PFSK-1 (cell line): ENCODE results near the gene PON3.

ENCODE experiments used
- POLR2AphosphoS5 ChIP-seq: IDR thresholded peaks from 2 replicates; pipeline ENCODE4 v1.6.1; 2012; ENCODE audit warnings: low read depth, mild to moderate bottlenecking, control low read depth, low read length, moderate library complexity
- SIN3A ChIP-seq: IDR thresholded peaks from 2 replicates; pipeline ENCODE4 v1.6.1; 2012; ENCODE audit warnings: mild to moderate bottlenecking, low read length, moderate library complexity, borderline replicate concordance; ENCODE audit not compliant: insufficient read depth
- TAF1 ChIP-seq: IDR thresholded peaks from 2 replicates; pipeline ENCODE4 v1.6.1; 2012; ENCODE audit warnings: low read length, control low read depth, borderline replicate concordance; ENCODE audit not compliant: insufficient read depth
- TF ChIP-seq, protein P1 (sequence below), 2 experiments: IDR thresholded peaks; 2 replicates each; pipeline versions ENCODE4 v1.6.1 to v1.8.0; 2011 to 2012; ENCODE audit warnings: low read depth in 2 of 2, low read length in 2 of 2, control low read depth in 1 of 2, inconsistent platforms in 1 of 2, mild to moderate bottlenecking in 1 of 2, moderate library complexity in 1 of 2; ENCODE audit not compliant: insufficient read depth in 1 of 2

DNA sequence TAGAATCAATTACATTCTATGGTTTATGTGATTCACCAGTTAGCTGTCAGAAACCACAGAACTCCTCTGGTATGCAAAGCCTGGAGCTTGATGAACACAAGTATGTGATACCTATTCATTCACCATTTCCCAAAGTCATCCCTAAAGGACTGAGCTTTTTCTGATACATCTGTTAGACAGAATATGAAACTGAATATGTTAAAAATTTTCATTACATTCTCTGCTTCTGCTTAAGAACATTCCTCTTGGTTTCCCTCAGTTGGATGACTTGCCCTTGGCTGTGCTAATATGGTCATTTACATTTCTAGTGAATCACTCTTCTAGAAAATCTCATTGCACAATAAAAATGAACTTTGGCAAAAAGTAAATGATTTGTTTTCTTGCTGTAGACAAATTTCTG, 61.1 kb downstream of the PON3 start:
- no peak for TF ChIP-seq SIN3A
- no peak for TF ChIP-seq TAF1
- no peak for TF ChIP-seq POLR2AphosphoS5
- TF ChIP-seq, protein P1, sequence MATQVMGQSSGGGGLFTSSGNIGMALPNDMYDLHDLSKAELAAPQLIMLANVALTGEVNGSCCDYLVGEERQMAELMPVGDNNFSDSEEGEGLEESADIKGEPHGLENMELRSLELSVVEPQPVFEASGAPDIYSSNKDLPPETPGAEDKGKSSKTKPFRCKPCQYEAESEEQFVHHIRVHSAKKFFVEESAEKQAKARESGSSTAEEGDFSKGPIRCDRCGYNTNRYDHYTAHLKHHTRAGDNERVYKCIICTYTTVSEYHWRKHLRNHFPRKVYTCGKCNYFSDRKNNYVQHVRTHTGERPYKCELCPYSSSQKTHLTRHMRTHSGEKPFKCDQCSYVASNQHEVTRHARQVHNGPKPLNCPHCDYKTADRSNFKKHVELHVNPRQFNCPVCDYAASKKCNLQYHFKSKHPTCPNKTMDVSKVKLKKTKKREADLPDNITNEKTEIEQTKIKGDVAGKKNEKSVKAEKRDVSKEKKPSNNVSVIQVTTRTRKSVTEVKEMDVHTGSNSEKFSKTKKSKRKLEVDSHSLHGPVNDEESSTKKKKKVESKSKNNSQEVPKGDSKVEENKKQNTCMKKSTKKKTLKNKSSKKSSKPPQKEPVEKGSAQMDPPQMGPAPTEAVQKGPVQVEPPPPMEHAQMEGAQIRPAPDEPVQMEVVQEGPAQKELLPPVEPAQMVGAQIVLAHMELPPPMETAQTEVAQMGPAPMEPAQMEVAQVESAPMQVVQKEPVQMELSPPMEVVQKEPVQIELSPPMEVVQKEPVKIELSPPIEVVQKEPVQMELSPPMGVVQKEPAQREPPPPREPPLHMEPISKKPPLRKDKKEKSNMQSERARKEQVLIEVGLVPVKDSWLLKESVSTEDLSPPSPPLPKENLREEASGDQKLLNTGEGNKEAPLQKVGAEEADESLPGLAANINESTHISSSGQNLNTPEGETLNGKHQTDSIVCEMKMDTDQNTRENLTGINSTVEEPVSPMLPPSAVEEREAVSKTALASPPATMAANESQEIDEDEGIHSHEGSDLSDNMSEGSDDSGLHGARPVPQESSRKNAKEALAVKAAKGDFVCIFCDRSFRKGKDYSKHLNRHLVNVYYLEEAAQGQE (IDR thresholded peaks at IDR 0.05; ENCODE audit: insufficient read depth in 1 of 2, low read depth in 2 of 2, low read length in 2 of 2), result no peak
